AG04450 (cell line): Measurements from ENCODE around the gene MROH2A. TPM values are rescaled to one million over a fixed set of nuclear protein-coding genes. Genes with fewer than 3 reads are reported as not detected.

Experiments used
- CTCF ChIA-PET: fragments of 300-600, 350-600 bp; formaldehyde crosslinking; extraction: SDS; loops from one replicate; lab custom pipeline; 2022; ENCODE audit warnings: antibody characterized with exemption, inconsistent platforms; lab: Charles Lee
- POLR2A ChIA-PET: fragments of 350-600 bp; formaldehyde crosslinking; extraction: SDS; loops from one replicate; lab custom pipeline; 2021; ENCODE audit warnings: antibody characterized with exemption, inconsistent platforms; lab: Yijun Ruan, JAX
- DNase-seq: peaks from one replicate; pipeline ENCODE4 v3.0.0-alpha.2; 2011; ENCODE audit warnings: low read depth, low spot score
- H3K27ac ChIP-seq: one replicate; pipeline ENCODE4 v1.5.1; 2012; ENCODE audit warnings: low read depth, low read length, control low read depth
- H3K27me3 ChIP-seq: one replicate; pipeline ENCODE4 v1.6.0; 2012; ENCODE audit warnings: low read length; ENCODE audit not compliant: control insufficient read depth, insufficient read depth
- H3K4me3 ChIP-seq: 2 replicates; pipeline ENCODE4 v1.5.1; 2011; ENCODE audit warnings: mild to moderate bottlenecking, low read depth, low read length, control low read depth
- H3K9me3 ChIP-seq: 2 replicates; pipeline ENCODE4 v1.5.1; 2012; ENCODE audit warnings: low read length; ENCODE audit not compliant: control insufficient read depth, insufficient read depth
- CTCF ChIP-seq: IDR thresholded peaks from 2 replicates; pipeline ENCODE4 v1.5.1; 2011; ENCODE audit warnings: low read depth, low read length, control low read depth, inconsistent platforms
- polyA plus RNA-seq: library from polyadenylated mRNA; depleted of rRNA; stranded (reverse); fragments of >200 nt; gene quantifications from 2 replicates; pipeline ENCODE4 v1.2.3, GENCODE V29; 2011

The MROH2A gene
- polyA plus RNA-seq, 1 experiment, result not detected

GRCh38 chr2:233813236-233814055, 35.3 kb downstream of the MROH2A start:
- H3K9me3 ChIP-seq, result no peaks in the 10 kb centered on the region; the same call in 1 of the 2 replicates
- DNase-seq, result no peak
- no peak overlapping the region for H3K27ac ChIP-seq
- ChIA-PET POLR2A (no interaction called here), CTCF (no interaction called here)
- no peak for TF ChIP-seq CTCF
- H3K27me3 ChIP-seq, result peaks cover 11% of the 10 kb centered on the region
- no peak overlapping the region for H3K4me3 ChIP-seq

- DNase-seq, result no peak
- ChIA-PET CTCF (no interaction called here), POLR2A (no interaction called here)
- Histone ChIP-seq H3K4me3 (no peak overlapping the region), H3K27ac (no peak overlapping the region), H3K27me3 (peaks cover 4% of the 10 kb centered on the region), H3K9me3 (no peaks in the 10 kb centered on the region; the same call in 1 of the 2 replicates)
- no peak for TF ChIP-seq CTCF
Measured at GRCh38 chr2:233814056-233814835, 36.1 kb downstream of the MROH2A start.

- ChIA-PET CTCF (no interaction called here), POLR2A (no interaction called here)
- Histone ChIP-seq H3K27ac (no peak overlapping the region), H3K27me3 (peaks cover 4% of the 10 kb centered on the region), H3K4me3 (no peak overlapping the region), H3K9me3 (no peaks in the 10 kb centered on the region; the same call in 1 of the 2 replicates)
- DNase-seq, result no peak
- TF ChIP-seq CTCF, result no peak
Measured at GRCh38 chr2:233815861-233816260, 37.7 kb downstream of the MROH2A start.

- no peak for DNase-seq
- CTCF ChIA-PET, result interaction anchor here (0.6 kb wide), 1 partner anchor 16 kb away, joined by 3 read pairs; no protein-coding TSS in a partner anchor
- H3K27ac ChIP-seq, result no peak overlapping the region
- H3K27me3 ChIP-seq, result peaks cover 2% of the 10 kb centered on the region
- no peaks in the 10 kb centered on the region; the same call in 1 of the 2 replicates for H3K9me3 ChIP-seq
- no peak for TF ChIP-seq CTCF
- H3K4me3 ChIP-seq, result no peak overlapping the region
- POLR2A ChIA-PET, result no interaction called here
Measured at GRCh38 chr2:233816334-233816733, 38.2 kb downstream of the MROH2A start.
